ENCODE data around the gene LPP. TPM values are rescaled to one million over a fixed set of nuclear protein-coding genes. Genes with fewer than 3 reads are reported as not detected.

Gene LPP
- total RNA-seq, 4 donors from 2014 or later: 45.9 to 81.1 (median 63.0) TPM

DNA sequence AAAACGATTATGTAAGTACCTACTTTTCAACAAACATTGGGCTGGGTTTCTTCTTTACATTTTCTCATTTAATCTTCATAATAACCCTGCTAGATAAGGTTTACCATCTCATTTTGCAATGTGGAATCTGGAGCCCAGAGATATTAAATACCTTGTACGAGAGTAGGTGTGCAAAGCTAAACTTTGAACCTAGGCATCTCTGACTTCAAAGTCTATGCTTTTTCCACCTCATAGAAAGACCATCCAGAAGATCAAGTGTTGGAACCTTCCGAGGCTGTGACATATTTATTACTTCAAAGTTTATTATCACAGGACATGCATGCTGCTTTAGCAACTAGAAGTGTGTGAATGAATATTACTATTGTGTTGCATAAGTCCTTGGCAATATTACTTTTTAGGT is 520.6 kb downstream of the LPP start:
- intact Hi-C loops (cut with DNase I; ENCODE audit: low total_unique reads): no loop called here
- no peak for TF ChIP-seq POLR2A (IDR thresholded peaks at IDR 0.05)
- TF ChIP-seq, protein P1, sequence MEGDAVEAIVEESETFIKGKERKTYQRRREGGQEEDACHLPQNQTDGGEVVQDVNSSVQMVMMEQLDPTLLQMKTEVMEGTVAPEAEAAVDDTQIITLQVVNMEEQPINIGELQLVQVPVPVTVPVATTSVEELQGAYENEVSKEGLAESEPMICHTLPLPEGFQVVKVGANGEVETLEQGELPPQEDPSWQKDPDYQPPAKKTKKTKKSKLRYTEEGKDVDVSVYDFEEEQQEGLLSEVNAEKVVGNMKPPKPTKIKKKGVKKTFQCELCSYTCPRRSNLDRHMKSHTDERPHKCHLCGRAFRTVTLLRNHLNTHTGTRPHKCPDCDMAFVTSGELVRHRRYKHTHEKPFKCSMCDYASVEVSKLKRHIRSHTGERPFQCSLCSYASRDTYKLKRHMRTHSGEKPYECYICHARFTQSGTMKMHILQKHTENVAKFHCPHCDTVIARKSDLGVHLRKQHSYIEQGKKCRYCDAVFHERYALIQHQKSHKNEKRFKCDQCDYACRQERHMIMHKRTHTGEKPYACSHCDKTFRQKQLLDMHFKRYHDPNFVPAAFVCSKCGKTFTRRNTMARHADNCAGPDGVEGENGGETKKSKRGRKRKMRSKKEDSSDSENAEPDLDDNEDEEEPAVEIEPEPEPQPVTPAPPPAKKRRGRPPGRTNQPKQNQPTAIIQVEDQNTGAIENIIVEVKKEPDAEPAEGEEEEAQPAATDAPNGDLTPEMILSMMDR (IDR thresholded peaks at IDR 0.05): no peak
- no peak for DNase-seq (ENCODE audit: low spot score in 2 of 2)
- 57% methylated on average over 3 of the region's 3 CpGs for WGBS, 2 donors
- H3K4me3 ChIP-seq (ENCODE audit: low read depth, poor library complexity, severe bottlenecking): no peak overlapping the region

DNA sequence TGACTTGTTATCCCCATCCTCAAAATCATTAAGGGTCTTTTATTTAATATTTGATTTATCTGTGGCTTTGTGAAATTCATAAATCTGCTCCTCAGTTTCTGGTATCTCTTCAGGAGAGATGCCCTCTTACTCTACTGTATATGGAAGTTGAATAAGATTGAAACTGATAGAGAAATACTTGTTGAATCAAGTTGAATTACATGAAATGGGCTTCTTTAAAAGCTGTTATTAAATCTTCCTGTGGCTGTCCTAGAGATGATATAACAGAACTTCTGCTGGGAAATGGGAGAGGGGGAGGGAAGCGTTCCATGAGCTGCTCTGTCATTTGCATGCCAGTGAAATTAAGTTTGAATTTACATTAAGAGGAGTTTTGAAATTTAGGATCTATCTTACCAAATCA is 523.4 kb downstream of the LPP start:
- no peak for TF ChIP-seq POLR2A (IDR thresholded peaks at IDR 0.05)
- TF ChIP-seq, protein P1 (IDR thresholded peaks at IDR 0.05): no peak
- H3K4me3 ChIP-seq (ENCODE audit: low read depth, poor library complexity, severe bottlenecking): no peak overlapping the region
- 96 to 100% methylated on average over 1 of the region's 1 CpG for WGBS, 2 donors
- no peak for DNase-seq (ENCODE audit: low spot score in 2 of 2)
- intact Hi-C loops (cut with DNase I; ENCODE audit: low total_unique reads): no loop called here

DNA sequence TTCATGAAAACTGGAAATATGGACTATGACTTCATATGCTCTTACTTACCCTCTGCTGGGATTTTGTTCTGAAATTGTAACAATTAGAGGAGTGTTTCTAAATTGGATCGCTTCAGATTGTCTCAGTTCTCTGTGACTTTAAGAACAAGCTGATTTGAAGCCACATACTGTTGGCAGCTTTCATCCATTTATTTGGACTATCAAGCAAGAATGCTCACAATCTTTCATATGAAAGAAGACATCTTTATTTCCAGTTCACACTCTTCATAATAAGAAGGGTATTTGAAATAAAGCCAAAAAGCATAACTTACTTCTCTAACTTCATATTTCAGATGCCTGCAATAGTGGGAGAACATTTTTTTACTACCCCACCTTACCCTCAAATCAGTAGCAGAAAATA is 526.2 kb downstream of the LPP start:
- DNase-seq (ENCODE audit: low spot score in 2 of 2): no peak
- intact Hi-C loops (cut with DNase I; ENCODE audit: low total_unique reads): no loop called here
- WGBS, 2 donors: 53 to 59% methylated on average over 1 of the region's 1 CpG
- H3K4me3 ChIP-seq (ENCODE audit: low read depth, poor library complexity, severe bottlenecking): no peak overlapping the region
- no peak for TF ChIP-seq POLR2A (IDR thresholded peaks at IDR 0.05)
- TF ChIP-seq, protein P1 (IDR thresholded peaks at IDR 0.05): no peak

DNA sequence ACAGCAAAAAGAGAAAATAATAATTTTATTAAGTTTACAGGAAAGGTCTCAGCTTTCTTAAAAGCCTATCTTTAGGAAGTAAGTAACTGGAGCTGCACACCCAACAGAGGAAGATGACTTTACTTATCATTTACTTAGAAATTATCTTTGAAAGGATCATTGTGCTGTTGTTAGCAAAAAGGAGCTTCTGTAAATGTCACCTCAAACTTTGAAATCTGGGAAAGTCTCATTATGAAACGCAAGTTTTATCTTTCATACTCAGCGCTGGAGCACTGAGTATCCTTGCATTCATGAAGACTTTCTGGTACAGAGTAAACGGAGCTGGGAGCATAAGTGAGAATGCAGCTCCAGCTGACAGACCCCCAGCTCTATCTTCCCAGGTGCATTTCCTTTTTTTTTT is 526.6 kb downstream of the LPP start:
- TF ChIP-seq, protein P1 (IDR thresholded peaks at IDR 0.05): no peak
- no peak for TF ChIP-seq POLR2A (IDR thresholded peaks at IDR 0.05)
- no peak overlapping the region for H3K4me3 ChIP-seq (ENCODE audit: low read depth, poor library complexity, severe bottlenecking)
- 44 to 83% methylated on average over 3 of the region's 3 CpGs for WGBS, 2 donors

DNA sequence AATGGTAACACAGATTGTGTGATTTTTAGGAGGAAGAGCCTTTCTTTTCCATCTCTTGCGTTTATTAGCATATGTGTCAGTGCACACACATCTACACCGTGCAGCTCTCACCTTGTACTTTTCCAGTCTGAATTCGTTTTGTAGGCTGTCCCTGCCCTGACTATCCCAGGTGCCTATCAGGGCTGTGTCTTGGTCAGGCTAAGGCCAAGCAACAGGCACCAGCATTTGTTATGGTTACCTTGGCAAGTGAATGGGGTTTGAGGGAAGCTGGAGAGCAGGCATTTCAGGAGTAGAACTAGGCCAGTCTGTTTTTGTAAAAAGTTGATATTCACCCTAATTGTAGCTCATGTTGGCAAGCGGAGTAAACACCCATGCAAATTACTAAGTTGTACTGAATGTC is 528.4 kb downstream of the LPP start:
- intact Hi-C loops (cut with DNase I; ENCODE audit: low total_unique reads): no loop called here
- DNase-seq (ENCODE audit: low spot score in 2 of 2): no peak
- WGBS, 2 donors: 84 to 91% methylated on average over 4 of the region's 4 CpGs
- no peak overlapping the region for H3K4me3 ChIP-seq (ENCODE audit: low read depth, poor library complexity, severe bottlenecking)
- no peak for TF ChIP-seq POLR2A (IDR thresholded peaks at IDR 0.05)
- TF ChIP-seq, protein P1 (IDR thresholded peaks at IDR 0.05): no peak

More for the DNA sequence above, 526.6 kb downstream of the LPP start:
- DNase-seq (ENCODE audit: low spot score in 2 of 2): no peak
- intact Hi-C loops (cut with DNase I; ENCODE audit: low total_unique reads): no loop called here

DNA sequence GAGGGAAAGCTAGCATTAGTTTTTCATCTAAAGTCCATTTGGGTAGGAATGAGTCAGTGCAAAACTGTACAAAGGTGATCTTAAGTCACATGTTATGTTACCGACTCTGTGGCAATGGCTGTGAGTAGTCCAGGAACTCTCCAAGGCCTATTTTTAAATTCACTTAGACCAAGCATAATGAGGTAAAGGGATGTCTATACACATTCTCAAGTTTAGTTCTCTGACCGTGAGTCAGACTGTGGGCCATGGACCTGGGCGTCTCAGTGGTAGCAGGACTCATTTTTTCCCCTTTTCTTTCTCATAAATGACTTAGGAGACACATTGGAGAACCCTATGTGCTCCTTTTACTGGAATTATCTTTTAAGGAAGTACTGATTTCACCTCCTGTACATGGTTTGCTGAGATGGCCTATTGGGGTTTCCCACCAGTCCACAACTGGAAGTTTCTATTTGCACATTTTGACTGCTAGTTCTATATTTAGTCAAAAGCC is 529.1 kb downstream of the LPP start:
- intact Hi-C loops (cut with DNase I; ENCODE audit: low total_unique reads): no loop called here
- no peak for DNase-seq (ENCODE audit: low spot score in 2 of 2)
- TF ChIP-seq, protein P1 (IDR thresholded peaks at IDR 0.05): no peak
- TF ChIP-seq POLR2A (IDR thresholded peaks at IDR 0.05): no peak
- 79 to 81% methylated on average over 3 of the region's 3 CpGs for WGBS, 2 donors
- no peak overlapping the region for H3K4me3 ChIP-seq (ENCODE audit: low read depth, poor library complexity, severe bottlenecking)
